ENCODE results near the gene UBQLN4.

- TF ChIP-seq CTCF (IDR thresholded peaks at IDR 0.05), result no peak
- no peak for TF ChIP-seq POLR2A (IDR thresholded peaks at IDR 0.05)
Observed at GRCh38 chr1:156026588-156026987, 27.0 kb downstream of the UBQLN4 start.
